Measurements from ENCODE around the gene RASAL3.

RASAL3 gene

GRCh38 chr19:15501596-15501995 is 37.3 kb upstream of the RASAL3 start:
- H3K79me2 ChIP-seq (ENCODE audit: low read length) = no peaks in the 10 kb centered on the region
- no peaks in the 10 kb centered on the region for H4K20me1 ChIP-seq (ENCODE audit: insufficient read depth, low read length)
- H2AFZ ChIP-seq (ENCODE audit: low read length) = no peak overlapping the region
- DNase-seq = no peak
- H3K9me3 ChIP-seq (replicated peaks; ENCODE audit: insufficient read depth, low read length) = no peaks in the 10 kb centered on the region
- no peak overlapping the region for H3K27ac ChIP-seq (ENCODE audit: low read length)
- no peak overlapping the region for H3K9ac ChIP-seq (ENCODE audit: low read length)
- peaks cover 59% of the 10 kb centered on the region for H3K27me3 ChIP-seq (replicated peaks; ENCODE audit: insufficient read depth, low read length)
- no peak overlapping the region for H3K4me3 ChIP-seq (ENCODE audit: low read length)
- no peak for TF ChIP-seq EZH2phosphoT487 (IDR thresholded peaks at IDR 0.05; ENCODE audit: low read length)
- no peak for TF ChIP-seq CTCF (IDR thresholded peaks at IDR 0.05; ENCODE audit: low read length)
- TF ChIP-seq EZH2 (optimal IDR thresholded peaks at IDR 0.05; ENCODE audit: low read depth, low read length) = no peak
- H3K36me3 ChIP-seq (replicated peaks; ENCODE audit: insufficient read depth, low read length) = no peaks in the 10 kb centered on the region
- no peak overlapping the region for H3K4me2 ChIP-seq (ENCODE audit: low read depth, low read length)
- H3F3A ChIP-seq (ENCODE audit: insufficient read depth, low read length) = no peaks in the 10 kb centered on the region
- H3K4me1 ChIP-seq (ENCODE audit: low read length) = no peaks in the 10 kb centered on the region
- H3K9me2 ChIP-seq (replicated peaks; ENCODE audit: insufficient read depth, low read length) = no peaks in the 10 kb centered on the region

GRCh38 chr19:15498910-15499309 is 34.6 kb upstream of the RASAL3 start:
- Histone ChIP-seq H3K4me3 (ENCODE audit: low read length) (no peak overlapping the region), H3K27ac (ENCODE audit: low read length) (no peak overlapping the region), H4K20me1 (ENCODE audit: insufficient read depth, low read length) (no peaks in the 10 kb centered on the region), H2AFZ (ENCODE audit: low read length) (no peak overlapping the region), H3F3A (ENCODE audit: insufficient read depth, low read length) (no peaks in the 10 kb centered on the region), H3K36me3 (replicated peaks; ENCODE audit: insufficient read depth, low read length) (no peaks in the 10 kb centered on the region), H3K27me3 (replicated peaks; ENCODE audit: insufficient read depth, low read length) (peaks cover 44% of the 10 kb centered on the region), H3K4me2 (ENCODE audit: low read depth, low read length) (no peak overlapping the region), H3K9me2 (replicated peaks; ENCODE audit: insufficient read depth, low read length) (no peaks in the 10 kb centered on the region), H3K4me1 (ENCODE audit: low read length) (no peaks in the 10 kb centered on the region), H3K9ac (ENCODE audit: low read length) (no peak overlapping the region), H3K9me3 (replicated peaks; ENCODE audit: insufficient read depth, low read length) (no peaks in the 10 kb centered on the region), H3K79me2 (ENCODE audit: low read length) (no peaks in the 10 kb centered on the region)
- no peak for TF ChIP-seq EZH2phosphoT487 (IDR thresholded peaks at IDR 0.05; ENCODE audit: low read length)
- TF ChIP-seq EZH2 (optimal IDR thresholded peaks at IDR 0.05; ENCODE audit: low read depth, low read length) = no peak
- no peak for TF ChIP-seq CTCF (IDR thresholded peaks at IDR 0.05; ENCODE audit: low read length)
- no peak for DNase-seq

- Histone ChIP-seq H3K4me2 (ENCODE audit: low read depth, low read length) (no peak overlapping the region), H3K9ac (ENCODE audit: low read length) (no peak overlapping the region), H3K36me3 (replicated peaks; ENCODE audit: insufficient read depth, low read length) (no peaks in the 10 kb centered on the region), H3K9me3 (replicated peaks; ENCODE audit: insufficient read depth, low read length) (no peaks in the 10 kb centered on the region), H3F3A (ENCODE audit: insufficient read depth, low read length) (no peaks in the 10 kb centered on the region), H3K4me1 (ENCODE audit: low read length) (no peaks in the 10 kb centered on the region), H3K27ac (ENCODE audit: low read length) (no peak overlapping the region), H3K27me3 (replicated peaks; ENCODE audit: insufficient read depth, low read length) (peaks cover 41% of the 10 kb centered on the region), H3K4me3 (ENCODE audit: low read length) (no peak overlapping the region), H3K79me2 (ENCODE audit: low read length) (no peaks in the 10 kb centered on the region), H4K20me1 (ENCODE audit: insufficient read depth, low read length) (no peaks in the 10 kb centered on the region), H3K9me2 (replicated peaks; ENCODE audit: insufficient read depth, low read length) (no peaks in the 10 kb centered on the region), H2AFZ (ENCODE audit: low read length) (no peak overlapping the region)
- no peak for DNase-seq
- TF ChIP-seq CTCF (IDR thresholded peaks at IDR 0.05; ENCODE audit: low read length) = no peak
- no peak for TF ChIP-seq EZH2phosphoT487 (IDR thresholded peaks at IDR 0.05; ENCODE audit: low read length)
- no peak for TF ChIP-seq EZH2 (optimal IDR thresholded peaks at IDR 0.05; ENCODE audit: low read depth, low read length)
These were observed 34.0 kb upstream of the RASAL3 start for GRCh38 chr19:15498156-15498858.

Data from MM.1S (cell line).